ENCODE data around the gene CAPRIN2. TPM values are rescaled to one million over a fixed set of nuclear protein-coding genes. Genes with fewer than 3 reads are reported as not detected.

The CAPRIN2 gene
- polyA plus RNA-seq, 2 of the 4 experiments (the other 2 are of a cell fraction): 24.2 to 26.2 TPM

DNA sequence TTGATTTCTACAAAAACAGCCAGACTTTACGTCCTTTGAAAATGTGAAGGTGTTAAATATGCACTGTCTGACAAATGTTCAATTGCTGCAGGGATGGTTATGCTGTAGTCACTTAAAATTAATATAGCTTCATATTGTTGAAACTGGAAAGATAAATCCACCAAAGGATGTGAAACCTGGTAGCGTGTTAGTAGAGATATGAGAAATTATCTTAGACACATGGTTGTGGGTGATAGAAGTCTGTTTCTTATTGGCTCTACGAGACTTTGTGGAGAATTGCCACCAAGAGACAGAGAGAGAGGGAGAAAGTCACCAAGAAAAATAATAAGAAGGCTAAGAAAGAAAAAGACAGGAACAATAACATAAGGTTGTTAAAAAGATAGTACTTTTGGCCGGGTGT is 2.6 kb upstream of the CAPRIN2 start:
- H3K27ac ChIP-seq: no peak overlapping the region
- H3K4me2 ChIP-seq: no peak overlapping the region
- no peak for FAIRE-seq
- TF ChIP-seq ZC3H11A (IDR thresholded peaks at IDR 0.05): no peak
- no peak for TF ChIP-seq EP300 (IDR thresholded peaks at IDR 0.05)
- no peak for TF ChIP-seq NPAS2 (CRISPR knock-in tag; IDR thresholded peaks at IDR 0.05; ENCODE audit: borderline replicate concordance)
- TF ChIP-seq ESRRA (IDR thresholded peaks at IDR 0.05; ENCODE audit: borderline replicate concordance, low read length): no peak
- TF ChIP-seq, protein P1, sequence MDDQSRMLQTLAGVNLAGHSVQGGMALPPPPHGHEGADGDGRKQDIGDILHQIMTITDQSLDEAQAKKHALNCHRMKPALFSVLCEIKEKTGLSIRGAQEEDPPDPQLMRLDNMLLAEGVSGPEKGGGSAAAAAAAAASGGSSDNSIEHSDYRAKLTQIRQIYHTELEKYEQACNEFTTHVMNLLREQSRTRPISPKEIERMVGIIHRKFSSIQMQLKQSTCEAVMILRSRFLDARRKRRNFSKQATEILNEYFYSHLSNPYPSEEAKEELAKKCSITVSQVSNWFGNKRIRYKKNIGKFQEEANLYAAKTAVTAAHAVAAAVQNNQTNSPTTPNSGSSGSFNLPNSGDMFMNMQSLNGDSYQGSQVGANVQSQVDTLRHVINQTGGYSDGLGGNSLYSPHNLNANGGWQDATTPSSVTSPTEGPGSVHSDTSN (IDR thresholded peaks at IDR 0.05): no peak
- TF ChIP-seq CHD4 (IDR thresholded peaks at IDR 0.05; ENCODE audit: borderline replicate concordance): no peak
- TF ChIP-seq, protein P2, sequence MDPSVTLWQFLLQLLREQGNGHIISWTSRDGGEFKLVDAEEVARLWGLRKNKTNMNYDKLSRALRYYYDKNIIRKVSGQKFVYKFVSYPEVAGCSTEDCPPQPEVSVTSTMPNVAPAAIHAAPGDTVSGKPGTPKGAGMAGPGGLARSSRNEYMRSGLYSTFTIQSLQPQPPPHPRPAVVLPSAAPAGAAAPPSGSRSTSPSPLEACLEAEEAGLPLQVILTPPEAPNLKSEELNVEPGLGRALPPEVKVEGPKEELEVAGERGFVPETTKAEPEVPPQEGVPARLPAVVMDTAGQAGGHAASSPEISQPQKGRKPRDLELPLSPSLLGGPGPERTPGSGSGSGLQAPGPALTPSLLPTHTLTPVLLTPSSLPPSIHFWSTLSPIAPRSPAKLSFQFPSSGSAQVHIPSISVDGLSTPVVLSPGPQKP (IDR thresholded peaks at IDR 0.05; ENCODE audit: low read depth, low read length): no peak
- TF ChIP-seq HOXB13 (CRISPR knock-in tag; IDR thresholded peaks at IDR 0.05; ENCODE audit: low read depth): no peak
- TF ChIP-seq, protein P3, sequence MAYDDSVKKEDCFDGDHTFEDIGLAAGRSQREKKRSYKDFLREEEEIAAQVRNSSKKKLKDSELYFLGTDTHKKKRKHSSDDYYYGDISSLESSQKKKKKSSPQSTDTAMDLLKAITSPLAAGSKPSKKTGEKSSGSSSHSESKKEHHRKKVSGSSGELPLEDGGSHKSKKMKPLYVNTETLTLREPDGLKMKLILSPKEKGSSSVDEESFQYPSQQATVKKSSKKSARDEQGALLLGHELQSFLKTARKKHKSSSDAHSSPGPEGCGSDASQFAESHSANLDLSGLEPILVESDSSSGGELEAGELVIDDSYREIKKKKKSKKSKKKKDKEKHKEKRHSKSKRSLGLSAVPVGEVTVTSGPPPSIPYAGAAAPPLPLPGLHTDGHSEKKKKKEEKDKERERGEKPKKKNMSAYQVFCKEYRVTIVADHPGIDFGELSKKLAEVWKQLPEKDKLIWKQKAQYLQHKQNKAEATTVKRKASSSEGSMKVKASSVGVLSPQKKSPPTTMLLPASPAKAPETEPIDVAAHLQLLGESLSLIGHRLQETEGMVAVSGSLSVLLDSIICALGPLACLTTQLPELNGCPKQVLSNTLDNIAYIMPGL (CRISPR knock-in tag; IDR thresholded peaks at IDR 0.05; ENCODE audit: borderline replicate concordance): no peak
- TF ChIP-seq, protein P4, sequence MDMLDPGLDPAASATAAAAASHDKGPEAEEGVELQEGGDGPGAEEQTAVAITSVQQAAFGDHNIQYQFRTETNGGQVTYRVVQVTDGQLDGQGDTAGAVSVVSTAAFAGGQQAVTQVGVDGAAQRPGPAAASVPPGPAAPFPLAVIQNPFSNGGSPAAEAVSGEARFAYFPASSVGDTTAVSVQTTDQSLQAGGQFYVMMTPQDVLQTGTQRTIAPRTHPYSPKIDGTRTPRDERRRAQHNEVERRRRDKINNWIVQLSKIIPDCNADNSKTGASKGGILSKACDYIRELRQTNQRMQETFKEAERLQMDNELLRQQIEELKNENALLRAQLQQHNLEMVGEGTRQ (IDR thresholded peaks at IDR 0.05): no peak
- no peak for TF ChIP-seq FOSB (CRISPR knock-in tag; IDR thresholded peaks at IDR 0.05)
- TF ChIP-seq MAFK (IDR thresholded peaks at IDR 0.05; ENCODE audit: partially characterized antibody): no peak
- no peak for TF ChIP-seq MAZ (IDR thresholded peaks at IDR 0.05; ENCODE audit: borderline replicate concordance, low read depth, low read length)
- TF ChIP-seq NR3C1 (IDR thresholded peaks at IDR 0.05): no peak
- TF ChIP-seq JUNB (IDR thresholded peaks at IDR 0.05): no peak
- TF ChIP-seq, protein P5, sequence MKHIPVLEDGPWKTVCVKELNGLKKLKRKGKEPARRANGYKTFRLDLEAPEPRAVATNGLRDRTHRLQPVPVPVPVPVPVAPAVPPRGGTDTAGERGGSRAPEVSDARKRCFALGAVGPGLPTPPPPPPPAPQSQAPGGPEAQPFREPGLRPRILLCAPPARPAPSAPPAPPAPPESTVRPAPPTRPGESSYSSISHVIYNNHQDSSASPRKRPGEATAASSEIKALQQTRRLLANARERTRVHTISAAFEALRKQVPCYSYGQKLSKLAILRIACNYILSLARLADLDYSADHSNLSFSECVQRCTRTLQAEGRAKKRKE (CRISPR knock-in tag; IDR thresholded peaks at IDR 0.05; ENCODE audit: low read depth): no peak
- TF ChIP-seq ZNF302 (CRISPR knock-in tag; IDR thresholded peaks at IDR 0.05): no peak
- no peak for TF ChIP-seq RFX5 (IDR thresholded peaks at IDR 0.05)
- no peak for TF ChIP-seq POLR2AphosphoS2 (conservative IDR thresholded peaks at IDR 0.05; ENCODE audit: low read length)
- no peak for TF ChIP-seq RNF2 (IDR thresholded peaks at IDR 0.05; ENCODE audit: borderline replicate concordance, low read depth)
- no peak overlapping the region for H3K4me3 ChIP-seq
- 92% methylated on average over 4 of the region's 4 CpGs for WGBS (ENCODE audit: missing lambda C conversion rate)
- H3K4me1 ChIP-seq: peaks cover 20% of the 10 kb centered on the region; the same call in 2 of the 3 replicates
- CTCF ChIA-PET: interaction anchor here (0.7 to 3.0 kb wide), 4 partner anchors 12 to 1204 kb away, joined by 3 to 17 read pairs (median 3); no protein-coding TSS in a partner anchor
- POLR2A ChIA-PET: interaction anchor here (1.0 kb wide), 1 partner anchor 39 kb away, joined by 3 read pairs; no protein-coding TSS in a partner anchor
- DNase-seq (ENCODE audit: low read depth in 1 of 2, low spot score in 1 of 2): no peak
- peaks cover 7% of the 10 kb centered on the region; the same call in 1 of the 3 replicates for H3K9me3 ChIP-seq
- ATAC-seq: no peak

DNA sequence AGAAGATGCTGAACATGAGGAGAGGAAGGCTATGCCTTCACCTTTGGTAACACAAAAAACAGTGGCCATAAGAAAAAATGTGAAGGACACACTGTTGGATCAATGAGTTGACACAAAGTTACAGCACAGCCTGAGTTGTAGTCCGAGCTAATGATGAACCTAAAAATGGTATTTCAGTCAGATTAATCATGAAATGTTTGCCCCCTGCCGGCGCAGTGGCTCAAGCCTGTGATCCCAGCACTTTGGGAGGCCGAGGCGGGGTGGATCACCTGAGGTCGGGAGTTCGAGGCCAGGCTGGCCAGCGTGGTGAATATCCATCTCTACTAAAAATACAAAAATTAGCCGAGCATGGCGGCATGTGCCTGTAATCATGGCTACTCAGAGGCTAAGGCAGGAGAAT is 1.3 kb upstream of the CAPRIN2 start:
- H3K9me3 ChIP-seq: peaks cover 6% of the 10 kb centered on the region; the same call in 1 of the 3 replicates
- H3K4me3 ChIP-seq: no peak overlapping the region
- FAIRE-seq (no peak), DNase-seq (ENCODE audit: low read depth in 1 of 2, low spot score in 1 of 2) (peak in 1 of 2 experiments; percentile 31), ATAC-seq (no peak)
- whole genome bisulfite sequencing (ENCODE audit: missing lambda C conversion rate): 84% methylated on average over 10 of the region's 10 CpGs
- no peak for TF ChIP-seq HOXB13 (CRISPR knock-in tag; IDR thresholded peaks at IDR 0.05; ENCODE audit: low read depth)
- TF ChIP-seq, protein P6, sequence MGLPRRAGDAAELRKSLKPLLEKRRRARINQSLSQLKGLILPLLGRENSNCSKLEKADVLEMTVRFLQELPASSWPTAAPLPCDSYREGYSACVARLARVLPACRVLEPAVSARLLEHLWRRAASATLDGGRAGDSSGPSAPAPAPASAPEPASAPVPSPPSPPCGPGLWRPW (IDR thresholded peaks at IDR 0.05): no peak
- TF ChIP-seq MAZ (IDR thresholded peaks at IDR 0.05; ENCODE audit: borderline replicate concordance, low read depth, low read length): no peak
- TF ChIP-seq POLR2A (IDR thresholded peaks at IDR 0.05; ENCODE audit: low read length): no peak
- TF ChIP-seq POLR2AphosphoS2 (conservative IDR thresholded peaks at IDR 0.05; ENCODE audit: low read length): no peak
- TF ChIP-seq CEBPB (IDR thresholded peaks at IDR 0.05): no peak
- TF ChIP-seq KDM5A (IDR thresholded peaks at IDR 0.05): no peak
- no peak for TF ChIP-seq ZNF302 (CRISPR knock-in tag; IDR thresholded peaks at IDR 0.05)
- TF ChIP-seq CBX2 (IDR thresholded peaks at IDR 0.05; ENCODE audit: borderline replicate concordance, low read depth): no peak
- no peak for TF ChIP-seq TFCP2L1 (CRISPR knock-in tag; IDR thresholded peaks at IDR 0.05)
- ChIA-PET CTCF (interaction anchor here (1.2 to 3.0 kb wide), 6 partner anchors 9 to 61 kb away, joined by 3 to 17 read pairs (median 6); partner anchors contain the start of gene IPO8), POLR2A (interaction anchor here (1.0 to 4.2 kb wide), 4 partner anchors 12 to 40 kb away, joined by 3 to 90 read pairs (median 8); no protein-coding TSS in a partner anchor)
- peaks cover 28% of the 10 kb centered on the region; the same call in 2 of the 3 replicates for H3K4me1 ChIP-seq
- peak overlapping the region; percentile 88 to 98; a peak in 4 of 6 replicates for H3K27ac ChIP-seq
- peak overlapping the region; percentile 76 for H3K4me2 ChIP-seq

All from A549 (cell line).